Epithelial cell of proximal tubule (primary cell): ENCODE data around the gene RNF167. TPM values are rescaled to one million over a fixed set of nuclear protein-coding genes. Genes with fewer than 3 reads are reported as not detected.

Experiments used
- DNase-seq: peaks from one replicate; pipeline ENCODE4 v3.0.0-alpha.2; 2011; ENCODE audit warnings: low read depth
- H3K4me3 ChIP-seq: 2 replicates; pipeline ENCODE4 v1.5.1; 2011; ENCODE audit warnings: low read depth, mild to moderate bottlenecking, low read length
- CTCF ChIP-seq: conservative IDR thresholded peaks from 2 replicates; pipeline ENCODE4 v1.5.1; 2012; ENCODE audit warnings: low read depth, mild to moderate bottlenecking, low read length
- total RNA-seq: library from RNA; depleted of rRNA; stranded (reverse); fragments of >200 nt; gene quantifications from 2 replicates; pipeline ENCODE4 v1.2.3, GENCODE V29; 2015

The RNF167 gene
- total RNA-seq, 1 donor from 2014 or later, result 55.1 TPM

- peak overlapping the region; percentile 74 for H3K4me3 ChIP-seq
- DNase-seq, result no peak
- TF ChIP-seq CTCF, result no peak
These were observed 47.9 kb downstream of the RNF167 start for GRCh38 chr17:4987767-4988567.

GRCh38 chr17:4994081-4994595, 54.1 kb downstream of the RNF167 start:
- no peak for DNase-seq
- TF ChIP-seq CTCF, result no peak
- H3K4me3 ChIP-seq, result no peak overlapping the region

Other genes starting within 250 kb of the RNF167 start
- gene PELP1, start 236.1 kb upstream of the RNF167 start, total RNA-seq, result 25.8 and 55.9 TPM in 2 replicates
- gene ARRB2, start 229.6 kb upstream of the RNF167 start, total RNA-seq, result 19.9 and 20.0 TPM in 2 replicates
- 26.6 and 27.2 TPM in 2 replicates for gene MED11, start 208.8 kb upstream of the RNF167 start, total RNA-seq
- 0.36 and 1.5 TPM in 2 replicates for gene ZMYND15, start 200.4 kb upstream of the RNF167 start, total RNA-seq
- gene CXCL16, start 200.3 kb upstream of the RNF167 start, total RNA-seq, result 19.0 and 32.3 TPM in 2 replicates
- gene TM4SF5, start 168.4 kb upstream of the RNF167 start, total RNA-seq, result not detected in 2 replicates
- gene VMO1, start 153.9 kb upstream of the RNF167 start, total RNA-seq, result not detected in 2 replicates
- gene GLTPD2, start 151.3 kb upstream of the RNF167 start, total RNA-seq, result not detected in 2 replicates
- 264 and 337 TPM in 2 replicates for gene PSMB6, start 144.1 kb upstream of the RNF167 start, total RNA-seq
- gene PLD2, start 133.1 kb upstream of the RNF167 start, total RNA-seq, result 15.7 and 19.5 TPM in 2 replicates
- 20.5 and 39.9 TPM in 2 replicates for gene MINK1, start 106.9 kb upstream of the RNF167 start, total RNA-seq
- 1.3 and 1.4 TPM in 2 replicates for gene C17orf107, start 40.7 kb upstream of the RNF167 start, total RNA-seq
- 1.0 TPM in 1 of 2 replicates, not detected in the other for gene CHRNE, start 37.2 kb upstream of the RNF167 start, total RNA-seq
- gene GP1BA, start 8.0 kb upstream of the RNF167 start, total RNA-seq, result not detected in 2 replicates
- gene SLC25A11, start 222 bp upstream of the RNF167 start, total RNA-seq, result 45.5 and 72.9 TPM in 2 replicates
- 1,802 and 2,074 TPM in 2 replicates for gene PFN1, start 8.3 kb downstream of the RNF167 start, total RNA-seq
- gene ENO3, start 10.9 kb downstream of the RNF167 start, total RNA-seq, result 0.43 and 2.0 TPM in 2 replicates
- 67.7 and 80.8 TPM in 2 replicates for gene SPAG7, start 27.5 kb downstream of the RNF167 start, total RNA-seq
- 10.6 and 16.7 TPM in 2 replicates for gene CAMTA2, start 47.4 kb downstream of the RNF167 start, total RNA-seq
- gene INCA1, start 57.3 kb downstream of the RNF167 start, total RNA-seq, result 0.14 TPM in 1 of 2 replicates, not detected in the other
- gene KIF1C, start 57.7 kb downstream of the RNF167 start, total RNA-seq, result 75.0 and 81.3 TPM in 2 replicates
- gene SLC52A1, start 95.2 kb downstream of the RNF167 start, total RNA-seq, result 0.07 and 1.3 TPM in 2 replicates
- gene ZFP3, start 138.2 kb downstream of the RNF167 start, total RNA-seq, result 1.2 and 1.7 TPM in 2 replicates
- 5.4 and 8.7 TPM in 2 replicates for gene ZNF232, start 171.6 kb downstream of the RNF167 start, total RNA-seq
- gene USP6, start 175.8 kb downstream of the RNF167 start, total RNA-seq, result not detected in 2 replicates